ENCODE results near the gene ACBD4. TPM values are rescaled to one million over a fixed set of nuclear protein-coding genes. Genes with fewer than 3 reads are reported as not detected.

Gene ACBD4
- total RNA-seq, 4 donors from 2014 or later, result 8.2 to 14.9 (median 10.1) TPM

- no peak for DNase-seq (ENCODE audit: low spot score in 2 of 2)
- intact Hi-C loops (cut with DNase I; ENCODE audit: low total_unique reads), result no loop called here
- H3K4me3 ChIP-seq (ENCODE audit: low read depth, poor library complexity, severe bottlenecking), result no peak overlapping the region
- WGBS, 2 donors, result 88% methylated on average over 5 of the region's 5 CpGs
- TF ChIP-seq CTCF (IDR thresholded peaks at IDR 0.05) (no peak), POLR2A (IDR thresholded peaks at IDR 0.05) (no peak)
Measured at GRCh38 chr17:45184144-45184543, 48.7 kb downstream of the ACBD4 start.

GRCh38 chr17:45186801-45187354 lies 51.4 kb downstream of the ACBD4 start:
- DNase-seq (ENCODE audit: low spot score in 2 of 2), result no peak
- intact Hi-C loops (cut with DNase I; ENCODE audit: low total_unique reads), result no loop called here
- no peak overlapping the region for H3K4me3 ChIP-seq (ENCODE audit: low read depth, poor library complexity, severe bottlenecking)
- TF ChIP-seq POLR2A (IDR thresholded peaks at IDR 0.05) (no peak), CTCF (IDR thresholded peaks at IDR 0.05) (no peak)
- 69 to 77% methylated on average over 7 of the region's 7 CpGs for WGBS, 2 donors

- intact Hi-C loops (cut with DNase I; ENCODE audit: low total_unique reads), result no loop called here
- no peak for DNase-seq (ENCODE audit: low spot score in 2 of 2)
- H3K4me3 ChIP-seq (ENCODE audit: low read depth, poor library complexity, severe bottlenecking), result no peak overlapping the region
- 76 to 80% methylated on average over 2 of the region's 2 CpGs for WGBS, 2 donors
- no peak for TF ChIP-seq CTCF (IDR thresholded peaks at IDR 0.05)
- no peak for TF ChIP-seq POLR2A (IDR thresholded peaks at IDR 0.05)
Measured at GRCh38 chr17:45189009-45189408, 53.5 kb downstream of the ACBD4 start.

GRCh38 chr17:45190503-45191255 lies 55.2 kb downstream of the ACBD4 start:
- intact Hi-C loops (cut with DNase I; ENCODE audit: low total_unique reads), result no loop called here
- TF ChIP-seq CTCF (IDR thresholded peaks at IDR 0.05) (no peak), POLR2A (IDR thresholded peaks at IDR 0.05) (no peak)
- WGBS, 2 donors, result 74 to 79% methylated on average over 11 of the region's 11 CpGs
- no peak for DNase-seq (ENCODE audit: low spot score in 2 of 2)
- H3K4me3 ChIP-seq (ENCODE audit: low read depth, poor library complexity, severe bottlenecking), result no peak overlapping the region

Small RNA genes lying within 50 kb of the gene (microRNA-seq; reads per million reads assigned to microRNA genes)
- 0 reads per million in 2 donors for gene MIR6784 (ENCODE audit: borderline number of aligned reads in 1 of 2, borderline replicate concordance in 2 of 2)

Other genes starting within 250 kb of the ACBD4 start
- gene EFTUD2, start 236.2 kb upstream of the ACBD4 start, total RNA-seq, result 10 to 100 TPM; 45.0 to 69.2 (median 51.5) TPM
- under 1 TPM in 1 of 4 donors, not detected in 3; 0.25 TPM for gene GFAP, start 220.2 kb upstream of the ACBD4 start, total RNA-seq
- 1 to 10 TPM; 1.0 to 2.4 (median 1.5) TPM for gene KIF18B, start 187.9 kb upstream of the ACBD4 start, total RNA-seq
- gene C1QL1, start 167.4 kb upstream of the ACBD4 start, total RNA-seq, result 1 to 10 TPM in 1 of 4 donors, under 1 TPM in 3; 0.21 to 1.4 (median 0.73) TPM
- 10 to 100 TPM; 47.9 to 70.2 (median 61.0) TPM for gene DCAKD, start 84.1 kb upstream of the ACBD4 start, total RNA-seq
- 100 to 1,000 TPM in 1 of 4 donors, 10 to 100 TPM in 3; 37.3 to 101 (median 60.3) TPM for gene NMT1, start 74.4 kb upstream of the ACBD4 start, total RNA-seq
- 100 to 1,000 TPM in 3 of 4 donors, 10 to 100 TPM in 1; 65.7 to 180 (median 105) TPM for gene PLCD3, start 3.2 kb upstream of the ACBD4 start, total RNA-seq
- 10 to 100 TPM; 20.9 to 32.7 (median 25.0) TPM for gene HEXIM1, start 12.8 kb downstream of the ACBD4 start, total RNA-seq
- 10 to 100 TPM in 1 of 4 donors, 1 to 10 TPM in 3; 2.4 to 16.7 (median 5.8) TPM for gene HEXIM2, start 26.2 kb downstream of the ACBD4 start, total RNA-seq
- 10 to 100 TPM in 1 of 4 donors, 1 to 10 TPM in 3; 8.3 to 13.6 (median 8.8) TPM for gene FMNL1, start 86.2 kb downstream of the ACBD4 start, total RNA-seq
- gene SPATA32, start 126.4 kb downstream of the ACBD4 start, total RNA-seq, result not detected
- 10 to 100 TPM in 3 of 4 donors, 1 to 10 TPM in 1; 8.1 to 13.0 (median 11.0) TPM for gene MAP3K14, start 181.3 kb downstream of the ACBD4 start, total RNA-seq